K562 (cell line): ENCODE results near the gene NRARP. TPM values are rescaled to one million over a fixed set of nuclear protein-coding genes. Genes with fewer than 3 reads are reported as not detected.

Source experiments
- ATAC-seq: fragments of 200-7000 bp; cut with Tn5 transposase; 3 replicates; pipeline ENCODE4 v1.9.1; 2020; ENCODE audit warnings: moderate library complexity
- BruUV-seq: library from RNA; stranded (reverse); fragments of 400-500 nt; replicated peaks from 2 replicates; lab custom pipeline; 2021; lab: Mats Ljungman, UMichigan
- CTCF ChIA-PET: fragments of 300-600 bp; formaldehyde crosslinking; extraction: SDS; loops from one replicate; lab custom pipeline; 2021; ENCODE audit warnings: low intra/inter-chr PET ratio; lab: Yijun Ruan, JAX
- POLR2A ChIA-PET: fragments of 300-600, 350-650 bp; sonication (Branson Sonifier 250); formaldehyde crosslinking; extraction: SDS; loops from one replicate; lab custom pipeline; 2021; ENCODE audit warnings: antibody characterized with exemption, inconsistent platforms; lab: Yijun Ruan, JAX
- DNase-seq, 4 experiments: peaks; one replicate each; pipeline versions ENCODE4 v3.0.0 to v3.0.0-alpha.2; 2011 to 2018; ENCODE audit warnings: low spot score in 3 of 4, mixed read lengths in 3 of 4; ENCODE audit errors: extremely low read depth in 1 of 4
- FAIRE-seq: peaks from 2 replicates; lab custom pipeline; 2011; peaks lifted over from hg19 to GRCh38; lab: Jason Lieb, UNC
- H2AFZ ChIP-seq: 2 replicates; pipeline ENCODE4 v1.6.0; 2011; ENCODE audit warnings: low read depth, low read length, control low read depth, inconsistent platforms
- H3K27ac ChIP-seq: fragments of 200-600 bp; 3 replicates; pipeline ENCODE4 v1.8.0; 2011; ENCODE audit warnings: low read depth, mild to moderate bottlenecking, control low read depth, inconsistent platforms, low read length, moderate library complexity, mixed read lengths; ENCODE audit errors: extremely low read depth
- H3K27me3 ChIP-seq, 2 experiments: fragments of 300-600 bp in 1 of 2; 2 replicates in 1 of 2; 3 replicates in 1 of 2; pipeline versions ENCODE4 v1.6.0 to v1.8.0; 2011; ENCODE audit warnings: inconsistent platforms in 2 of 2, low read length in 2 of 2, mild to moderate bottlenecking in 1 of 2, mixed read lengths in 1 of 2, moderate library complexity in 1 of 2; ENCODE audit not compliant: control insufficient read depth in 2 of 2, insufficient read depth in 2 of 2
- H3K36me3 ChIP-seq: fragments of 300-600 bp; 3 replicates; pipeline ENCODE4 v1.8.0; 2011; ENCODE audit warnings: mild to moderate bottlenecking, low read length, inconsistent platforms; ENCODE audit not compliant: control insufficient read depth, insufficient read depth
- H3K4me1 ChIP-seq, 2 experiments: fragments of 200-600 bp in 1 of 2; replicated peaks in 1 of 2; 2 replicates in 1 of 2; 3 replicates in 1 of 2; pipeline versions ENCODE4 v1.5.1 to v1.8.0; 2011; ENCODE audit warnings: inconsistent platforms in 2 of 2, low read length in 2 of 2, mild to moderate bottlenecking in 1 of 2, mixed read lengths in 1 of 2, moderate library complexity in 1 of 2; ENCODE audit not compliant: control insufficient read depth in 2 of 2, insufficient read depth in 2 of 2
- H3K4me2 ChIP-seq: 2 replicates; pipeline ENCODE4 v1.6.1; 2011; ENCODE audit warnings: low read length, control low read depth, inconsistent platforms, mixed read lengths; ENCODE audit not compliant: insufficient read depth
- H3K4me3 ChIP-seq: fragments of 200-600 bp; sonication (generic), shearing (Covaris generic); 2 replicates; pipeline ENCODE4 v1.5.1; 2016; ENCODE audit warnings: control low read depth, inconsistent platforms
- H3K79me2 ChIP-seq: fragments of 200-600 bp; 3 replicates; pipeline ENCODE4 v1.8.0; 2011; ENCODE audit warnings: low read length, inconsistent platforms; ENCODE audit not compliant: control insufficient read depth, insufficient read depth
- H3K9ac ChIP-seq, 2 experiments: 2 replicates each; pipeline versions ENCODE4 v1.6.0 to v1.6.1; 2011; ENCODE audit warnings: low read depth in 2 of 2, low read length in 2 of 2, control low read depth in 1 of 2, inconsistent platforms in 1 of 2, mild to moderate bottlenecking in 1 of 2, mixed read lengths in 1 of 2; ENCODE audit not compliant: insufficient read depth in 1 of 2
- H3K9me1 ChIP-seq: one replicate; pipeline ENCODE4 v1.6.0; 2011; ENCODE audit warnings: inconsistent platforms, mild to moderate bottlenecking, low read length, moderate library complexity; ENCODE audit not compliant: control insufficient read depth, insufficient read depth
- H3K9me3 ChIP-seq: replicated peaks from 2 replicates; pipeline ENCODE4 v1.5.1; 2011; ENCODE audit warnings: low read depth, low read length, inconsistent platforms; ENCODE audit not compliant: control insufficient read depth, insufficient read depth
- H4K20me1 ChIP-seq: replicated peaks from 2 replicates; pipeline ENCODE4 v1.6.1; 2011; ENCODE audit warnings: low read length, inconsistent platforms, mixed read lengths; ENCODE audit not compliant: control insufficient read depth, insufficient read depth
- FIP1L1 ChIP-seq: fragments of 200-400 bp; formaldehyde crosslinking; IDR thresholded peaks from 2 replicates; pipeline ENCODE4 v1.6.1; 2018; ENCODE audit warnings: mild to moderate bottlenecking, low read depth, low read length; ENCODE audit not compliant: poor library complexity, severe bottlenecking
- HMGN3 ChIP-seq: IDR thresholded peaks from 2 replicates; pipeline ENCODE4 v1.6.1; 2011; ENCODE audit warnings: borderline replicate concordance, low read depth, mild to moderate bottlenecking, mixed read lengths, low read length; ENCODE audit not compliant: insufficient read length; ENCODE audit errors: extremely low read depth
- MTA3 ChIP-seq: fragments of 450-650 bp; formaldehyde crosslinking; IDR thresholded peaks from 2 replicates; pipeline ENCODE4 v1.6.1; 2017; ENCODE audit warnings: mild to moderate bottlenecking, borderline replicate concordance
- TCF3 ChIP-seq: sonication (generic); formaldehyde crosslinking; IDR thresholded peaks from 2 replicates; pipeline ENCODE4 v1.4.0; 2020; ENCODE audit warnings: mild to moderate bottlenecking, missing genetic modification reagents
- TFAP4 ChIP-seq: sonication (generic); formaldehyde crosslinking; IDR thresholded peaks from 2 replicates; pipeline ENCODE4 v1.8.0; 2022; ENCODE audit warnings: missing genetic modification reagents, mild to moderate bottlenecking, moderate library complexity, borderline replicate concordance
- ZNF124 ChIP-seq: sonication (generic); formaldehyde crosslinking; IDR thresholded peaks from 2 replicates; pipeline ENCODE4 v1.8.1; 2022; ENCODE audit warnings: missing genetic modification reagents
- WGBS: fragments of 100-300 bp; shearing (Covaris generic); methylation state at CpG from one replicate; pipeline ENCODE4 v1.1.6; 2016; ENCODE audit warnings: low coverage, mixed read lengths; ENCODE audit not compliant: insufficient coverage; ENCODE audit errors: missing lambda C conversion rate; 5-methylcytosine and 5-hydroxymethylcytosine counted together
- in situ Hi-C: fragments of 300-500 bp; cut with MboI; formaldehyde crosslinking; loops from 4 replicates; pipeline ENCODE4 v1.15.0; 2018; ENCODE audit warnings: inconsistent platforms, mixed read lengths
- intact Hi-C: fragments of 100-400 bp; cut with micrococcal nuclease; formaldehyde crosslinking; loops from 2 replicates; pipeline ENCODE4 v1.14.2; 2022
- polyA plus RNA-seq, 8 experiments: library from polyadenylated mRNA; depleted of rRNA in 4 of 8; stranded (reverse) in 5 of 8; unstranded in 3 of 8; fragments of >200 nt; fragmentation: Nextera tagmentation in 2 of 8; fragmentation: Illumina TruSeq in 1 of 8; extraction: Ambion mirVana in 2 of 8; extraction: Trizol in 1 of 8; gene quantifications; 2 replicates each; pipeline versions ENCODE4 v1.2.1 to v1.2.3, GENCODE V29; 2011 to 2014; ENCODE audit warnings: inconsistent platforms in 1 of 8, missing spikeins in 1 of 8
- total RNA-seq, 7 experiments: library from RNA; depleted of rRNA in 6 of 7; stranded (reverse); fragments of >200 nt in 6 of 7; fragmentation: Illumina TruSeq in 2 of 7; extraction: Trizol in 2 of 7; gene quantifications; 2 replicates each; pipeline versions ENCODE4 v1.2.1 to v1.2.3, GENCODE V29; 2011 to 2021; ENCODE audit warnings: low replicate concordance in 1 of 7

NRARP gene
- total and polyA plus RNA-seq, 9 of the 15 experiments (the other 6 are each of a cell fraction or from before 2014, with no cell fraction given), result 2.0 to 24.5 (median 7.2) TPM; not detected in 2

DNA sequence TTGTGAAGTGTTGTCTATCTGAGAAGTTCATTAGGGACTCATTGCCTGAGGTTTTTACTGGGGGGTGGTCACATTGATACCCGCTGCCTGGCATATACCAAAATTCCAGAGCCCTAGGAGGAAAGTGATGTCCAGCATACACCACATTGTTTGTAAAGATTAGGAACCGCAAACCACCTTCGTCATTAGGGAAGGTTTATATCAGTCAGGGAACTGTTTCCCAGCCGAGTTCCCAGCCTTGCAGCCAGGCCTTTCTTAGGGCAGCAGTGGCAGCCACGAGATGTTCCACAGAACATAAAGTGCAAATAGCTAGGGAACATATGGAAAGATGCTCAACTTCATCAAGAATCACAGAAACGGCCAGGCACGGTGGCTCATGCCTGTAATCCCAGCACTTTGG is 40.4 kb upstream of the NRARP start (continued):
- TF ChIP-seq FIP1L1, result no peak
- no peak for TF ChIP-seq HMGN3
- 0 out of 2 replicates have a peak, but pooled peaks have one; percentile 13 for TF ChIP-seq TCF3
- no peak for TF ChIP-seq TFAP4
- peak; percentile 81; the same call in 1 of the 2 replicates for TF ChIP-seq MTA3

DNA sequence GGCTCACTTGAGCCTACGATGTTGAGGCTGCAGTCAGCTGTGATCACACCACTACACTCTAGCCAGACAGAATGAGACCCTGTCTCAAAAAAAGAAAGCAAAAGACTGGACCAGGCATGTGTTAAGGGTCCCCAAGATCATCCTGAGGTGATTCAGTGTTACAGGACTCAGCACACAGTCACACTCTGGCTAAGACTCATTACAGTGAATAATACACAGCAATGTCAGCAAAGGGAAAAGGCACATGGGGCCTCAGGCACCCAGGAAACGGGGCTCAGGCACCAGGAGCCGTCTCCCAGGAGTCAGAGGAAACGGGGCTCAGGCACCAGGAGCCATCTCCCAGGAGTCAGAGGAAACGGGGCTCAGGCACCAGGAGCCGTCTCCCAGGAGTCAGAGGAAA is 39.2 kb upstream of the NRARP start:
- in situ Hi-C loops (no loop called here), intact Hi-C loops (no loop called here)
- ChIA-PET POLR2A (no interaction called here), CTCF (no interaction called here)
- Histone ChIP-seq H3K4me1 (no peaks in the 10 kb centered on the region), H3K36me3 (no peaks in the 10 kb centered on the region), H3K79me2 (no peaks in the 10 kb centered on the region), H3K9ac (no peak overlapping the region), H3K9me3 (peaks cover 6% of the 10 kb centered on the region), H3K4me3 (no peak overlapping the region), H3K4me2 (no peak overlapping the region), H3K9me1 (no peaks in the 10 kb centered on the region), H3K27me3 (peaks cover 19 to 37% of the 10 kb centered on the region in 2 experiments; a peak in 4 of 5 replicates), H3K27ac (no peak overlapping the region), H4K20me1 (no peaks in the 10 kb centered on the region), H2AFZ (no peak overlapping the region)
- no TSS peak for BruUV-seq
- DNase-seq (no peak), FAIRE-seq (no peak), ATAC-seq (no peak)
- 0% methylated on average over 4 of the region's 6 CpGs for WGBS
- TF ChIP-seq ZNF124, result no peak
